Esophagus squamous epithelium (tissue), 5 donors: ENCODE results near the gene SKP1. TPM values are rescaled to one million over a fixed set of nuclear protein-coding genes. Genes with fewer than 3 reads are reported as not detected.

ENCODE experiments used
- DNase-seq: peaks from one replicate; lab custom pipeline; 2025; lab: John Stamatoyannopoulos, UW
- H3K27ac ChIP-seq, 4 donors: fragments of 200-600 bp; sonication (generic); one replicate each; pipeline ENCODE4 v1.5.1; 2016 to 2019; ENCODE audit warnings: mild to moderate bottlenecking in 1 of 4
- H3K27me3 ChIP-seq, 4 donors: fragments of 200-600 bp; sonication (generic); 1 replicate in 3 of 4; 2 replicates in 1 of 4; pipeline versions ENCODE4 v1.5.1 to v1.6.0; 2017 to 2021; ENCODE audit warnings: antibody characterized with exemption in 1 of 4
- H3K36me3 ChIP-seq, 3 donors: fragments of 200-600 bp; sonication (generic); one replicate each; pipeline ENCODE4 v1.5.1; 2016 to 2019
- H3K4me1 ChIP-seq, 3 donors: fragments of 200-600 bp; sonication (generic); one replicate each; pipeline ENCODE4 v1.5.1; 2017 to 2019
- H3K4me3 ChIP-seq, 4 donors: fragments of 200-600 bp; sonication (generic); 1 replicate in 3 of 4; 2 replicates in 1 of 4; pipeline ENCODE4 v1.5.1; 2016 to 2019; ENCODE audit warnings: mild to moderate bottlenecking in 2 of 4, moderate library complexity in 1 of 4
- H3K9me3 ChIP-seq, 3 donors: fragments of 200-600 bp; sonication (generic); one replicate each; pipeline ENCODE4 v1.5.1; 2016 to 2019
- CTCF ChIP-seq, 6 experiments: fragments of 450-650 bp in 4 of 6; fragments of 200-600 bp in 2 of 6; sonication (generic) in 2 of 6; IDR thresholded peaks; one replicate each; pipeline ENCODE4 v1.5.1; 2016 to 2019; ENCODE audit warnings: antibody characterized with exemption in 6 of 6, mild to moderate bottlenecking in 4 of 6, moderate library complexity in 4 of 6
- POLR2A ChIP-seq, 4 donors: fragments of 450-650 bp; IDR thresholded peaks; one replicate each; pipeline ENCODE4 v1.6.1; 2017; ENCODE audit warnings: antibody characterized with exemption in 4 of 4, mild to moderate bottlenecking in 4 of 4, moderate library complexity in 3 of 4
- WGBS, 2 donors: methylation state at CpG; one replicate each; pipeline ENCODE4 v1.1.5; 2018; 5-methylcytosine and 5-hydroxymethylcytosine counted together
- intact Hi-C: fragments of 100-400 bp; cut with DNase I; formaldehyde crosslinking; loops from one replicate; pipeline ENCODE4 v1.15.0; 2022
- total RNA-seq, 4 donors: library from RNA; depleted of rRNA; stranded (reverse); fragments of >200 nt; gene quantifications; one replicate each; pipeline ENCODE4 v1.1.0, GENCODE V29; 2016
- donor health status: DM: yes; HTN: yes; CAD: no.

SKP1 gene
- total RNA-seq, 4 donors from 2014 or later = 159 to 260 (median 208) TPM

- H3K27me3 ChIP-seq = no peaks in the 10 kb centered on the region
- no peak overlapping the region for H3K27ac ChIP-seq
- WGBS, 2 donors = 93 to 100% methylated on average over 2 to 5 of the region's 5 CpGs
- no peak for DNase-seq
- H3K9me3 ChIP-seq = no peaks in the 10 kb centered on the region
- no peak overlapping the region for H3K4me3 ChIP-seq
- H3K36me3 ChIP-seq = peaks cover 7 to 95% (median 15%) of the 10 kb centered on the region in 3 donors
- peaks cover 4 to 50% (median 12%) of the 10 kb centered on the region in 3 donors for H3K4me1 ChIP-seq
- TF ChIP-seq CTCF (IDR thresholded peaks at IDR 0.05) (no peak), POLR2A (IDR thresholded peaks at IDR 0.05) (no peak)
- intact Hi-C loops = no loop called here
These were observed 33.3 kb downstream of the SKP1 start for GRCh38 chr5:134143431-134143830.

- no peak for TF ChIP-seq POLR2A (IDR thresholded peaks at IDR 0.05)
- no peak for TF ChIP-seq CTCF (IDR thresholded peaks at IDR 0.05)
- no peaks in the 10 kb centered on the region for H3K27me3 ChIP-seq
- no peak overlapping the region for H3K27ac ChIP-seq
- peaks cover 7 to 54% (median 14%) of the 10 kb centered on the region in 3 donors for H3K4me1 ChIP-seq
- no peak overlapping the region for H3K4me3 ChIP-seq
- intact Hi-C loops = no loop called here
- 91% methylated on average over 4 of the region's 12 CpGs; no CpG with 5 or more reads in 1 of the 2 donors for WGBS, 2 donors
- DNase-seq = no peak
- H3K36me3 ChIP-seq = peaks cover 7 to 89% (median 15%) of the 10 kb centered on the region in 3 donors
- H3K9me3 ChIP-seq = no peaks in the 10 kb centered on the region
These were observed 33.9 kb downstream of the SKP1 start for GRCh38 chr5:134142806-134143205.

- Histone ChIP-seq H3K27ac (no peak overlapping the region), H3K36me3 (peaks cover 7 to 82% (median 15%) of the 10 kb centered on the region in 3 donors), H3K9me3 (no peaks in the 10 kb centered on the region), H3K4me3 (no peak overlapping the region), H3K4me1 (peaks cover 7 to 55% (median 14%) of the 10 kb centered on the region in 3 donors), H3K27me3 (no peaks in the 10 kb centered on the region)
- intact Hi-C loops = no loop called here
- 58 to 100% methylated on average over 1 to 2 of the region's 5 CpGs for WGBS, 2 donors
- no peak for DNase-seq
- TF ChIP-seq CTCF (IDR thresholded peaks at IDR 0.05) (no peak), POLR2A (IDR thresholded peaks at IDR 0.05) (no peak)
These were observed 34.7 kb downstream of the SKP1 start for GRCh38 chr5:134142052-134142451.

GRCh38 chr5:134141331-134142050, 35.3 kb downstream of the SKP1 start:
- H3K27me3 ChIP-seq = no peaks in the 10 kb centered on the region
- no peak overlapping the region for H3K27ac ChIP-seq
- H3K9me3 ChIP-seq = no peaks in the 10 kb centered on the region
- DNase-seq = no peak
- peaks cover 7 to 82% (median 15%) of the 10 kb centered on the region in 3 donors for H3K36me3 ChIP-seq
- H3K4me1 ChIP-seq = peaks cover 7 to 50% (median 10%) of the 10 kb centered on the region in 3 donors
- intact Hi-C loops = no loop called here
- no peak for TF ChIP-seq POLR2A (IDR thresholded peaks at IDR 0.05)
- TF ChIP-seq CTCF (IDR thresholded peaks at IDR 0.05) = no peak
- no peak overlapping the region for H3K4me3 ChIP-seq
- 61 to 73% methylated on average over 9 of the region's 9 CpGs for WGBS, 2 donors

- Histone ChIP-seq H3K36me3 (peaks cover 7 to 82% (median 22%) of the 10 kb centered on the region in 3 donors), H3K4me3 (no peak overlapping the region), H3K9me3 (no peaks in the 10 kb centered on the region), H3K4me1 (peaks cover 7 to 50% (median 10%) of the 10 kb centered on the region in 3 donors), H3K27me3 (no peaks in the 10 kb centered on the region), H3K27ac (no peak overlapping the region)
- peak; percentile 37 to 86 (median 73) for TF ChIP-seq CTCF (IDR thresholded peaks at IDR 0.05)
- TF ChIP-seq POLR2A (IDR thresholded peaks at IDR 0.05) = no peak
- no peak for DNase-seq
- 11 to 25% methylated on average over 3 to 7 of the region's 8 CpGs for WGBS, 2 donors
- intact Hi-C loops = no loop called here
These were observed 36.1 kb downstream of the SKP1 start for GRCh38 chr5:134140530-134141201.
